RWPE2 (cell line): ENCODE results near the gene INPP5F.
A peak's percentile ranks its signal among the peaks of the same experiment; 100 is the strongest.

ENCODE experiments used
- ATAC-seq: fragments of 200-7000 bp; cut with Tn5 transposase; 3 replicates; pipeline ENCODE4 v1.9.1; 2021; ENCODE audit warnings: low read depth
- DNase-seq: peaks from one replicate; pipeline ENCODE4 v3.0.0-alpha.2; 2020; ENCODE audit warnings: low spot score
- H3K27ac ChIP-seq: fragments of 450-650 bp; 2 replicates; pipeline ENCODE4 v1.5.1; 2017; ENCODE audit warnings: mild to moderate bottlenecking; ENCODE audit not compliant: poor library complexity, severe bottlenecking
- H3K27me3 ChIP-seq: fragments of 250-450 bp; sonication (Bioruptor Pico); 2 replicates; pipeline ENCODE4 v1.5.1; 2021; ENCODE audit warnings: mild to moderate bottlenecking, moderate library complexity; ENCODE audit not compliant: insufficient read depth, poor library complexity, severe bottlenecking
- H3K36me3 ChIP-seq: fragments of 250-450 bp; sonication (Bioruptor Pico); 2 replicates; pipeline ENCODE4 v1.5.1; 2020; ENCODE audit warnings: low read depth, mild to moderate bottlenecking, moderate library complexity
- H3K4me1 ChIP-seq: fragments of 250-450 bp; sonication (Bioruptor Pico); 2 replicates; pipeline ENCODE4 v1.5.1; 2021; ENCODE audit warnings: mild to moderate bottlenecking, moderate library complexity; ENCODE audit not compliant: insufficient read depth, poor library complexity, severe bottlenecking
- H3K4me3 ChIP-seq: fragments of 250-450 bp; sonication (Bioruptor Pico); 2 replicates; pipeline ENCODE4 v1.5.1; 2021; ENCODE audit warnings: mild to moderate bottlenecking, moderate library complexity; ENCODE audit not compliant: severe bottlenecking
- H3K9me3 ChIP-seq: fragments of 250-450 bp; sonication (Bioruptor Pico); 2 replicates; pipeline ENCODE4 v1.5.1; 2021; ENCODE audit warnings: mild to moderate bottlenecking, moderate library complexity; ENCODE audit not compliant: severe bottlenecking
- TF ChIP-seq, protein P1 (sequence below): fragments of 450-650 bp; IDR thresholded peaks from one replicate; pipeline ENCODE4 v1.5.1; 2017; ENCODE audit warnings: mild to moderate bottlenecking, moderate library complexity; ENCODE audit not compliant: poor library complexity, severe bottlenecking

The INPP5F gene

GRCh38 chr10:119715628-119716505 lies 10.0 kb upstream of the INPP5F start:
- H3K4me1 ChIP-seq, result no peaks in the 10 kb centered on the region
- H3K36me3 ChIP-seq, result no peaks in the 10 kb centered on the region
- DNase-seq, result no peak
- no peak overlapping the region for H3K27ac ChIP-seq
- TF ChIP-seq, protein P1, sequence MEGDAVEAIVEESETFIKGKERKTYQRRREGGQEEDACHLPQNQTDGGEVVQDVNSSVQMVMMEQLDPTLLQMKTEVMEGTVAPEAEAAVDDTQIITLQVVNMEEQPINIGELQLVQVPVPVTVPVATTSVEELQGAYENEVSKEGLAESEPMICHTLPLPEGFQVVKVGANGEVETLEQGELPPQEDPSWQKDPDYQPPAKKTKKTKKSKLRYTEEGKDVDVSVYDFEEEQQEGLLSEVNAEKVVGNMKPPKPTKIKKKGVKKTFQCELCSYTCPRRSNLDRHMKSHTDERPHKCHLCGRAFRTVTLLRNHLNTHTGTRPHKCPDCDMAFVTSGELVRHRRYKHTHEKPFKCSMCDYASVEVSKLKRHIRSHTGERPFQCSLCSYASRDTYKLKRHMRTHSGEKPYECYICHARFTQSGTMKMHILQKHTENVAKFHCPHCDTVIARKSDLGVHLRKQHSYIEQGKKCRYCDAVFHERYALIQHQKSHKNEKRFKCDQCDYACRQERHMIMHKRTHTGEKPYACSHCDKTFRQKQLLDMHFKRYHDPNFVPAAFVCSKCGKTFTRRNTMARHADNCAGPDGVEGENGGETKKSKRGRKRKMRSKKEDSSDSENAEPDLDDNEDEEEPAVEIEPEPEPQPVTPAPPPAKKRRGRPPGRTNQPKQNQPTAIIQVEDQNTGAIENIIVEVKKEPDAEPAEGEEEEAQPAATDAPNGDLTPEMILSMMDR, result no peak
- H3K4me3 ChIP-seq, result no peak overlapping the region
- H3K27me3 ChIP-seq, result no peaks in the 10 kb centered on the region
- no peaks in the 10 kb centered on the region for H3K9me3 ChIP-seq
- no peak for ATAC-seq

DNA sequence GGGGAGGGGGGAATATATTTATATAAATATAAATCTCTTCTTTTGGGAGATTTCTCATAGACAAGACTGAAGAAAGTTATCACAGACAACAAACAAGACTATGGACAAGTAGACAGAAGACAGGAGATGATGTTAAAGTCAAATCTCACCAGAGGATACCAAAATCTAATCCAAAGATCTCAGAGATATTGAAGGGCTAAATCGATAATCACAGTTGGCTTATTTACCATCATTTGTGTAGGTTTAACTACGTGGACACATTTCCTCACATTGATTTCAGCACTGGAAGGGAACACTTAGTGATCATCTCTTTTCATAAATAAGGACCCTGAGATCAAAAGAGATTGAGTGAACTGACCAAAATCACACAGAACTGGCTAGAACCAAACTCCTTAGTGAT lies 2.7 kb upstream of the INPP5F start:
- TF ChIP-seq, protein P1, result no peak
- Histone ChIP-seq H3K4me1 (peaks cover 18% of the 10 kb centered on the region), H3K36me3 (no peaks in the 10 kb centered on the region)

GRCh38 chr10:119723624-119724023 lies 2.2 kb upstream of the INPP5F start:
- Histone ChIP-seq H3K27me3 (no peaks in the 10 kb centered on the region), H3K4me3 (no peak overlapping the region), H3K27ac (no peak overlapping the region), H3K9me3 (no peaks in the 10 kb centered on the region), H3K4me1 (peaks cover 18% of the 10 kb centered on the region), H3K36me3 (no peaks in the 10 kb centered on the region)
- DNase-seq, result no peak
- no peak for ATAC-seq
- TF ChIP-seq, protein P1, result no peak

More for the DNA sequence above, 2.7 kb upstream of the INPP5F start:
- ATAC-seq (no peak), DNase-seq (no peak)
- Histone ChIP-seq H3K4me3 (no peak overlapping the region), H3K27ac (no peak overlapping the region), H3K9me3 (no peaks in the 10 kb centered on the region), H3K27me3 (no peaks in the 10 kb centered on the region)

DNA sequence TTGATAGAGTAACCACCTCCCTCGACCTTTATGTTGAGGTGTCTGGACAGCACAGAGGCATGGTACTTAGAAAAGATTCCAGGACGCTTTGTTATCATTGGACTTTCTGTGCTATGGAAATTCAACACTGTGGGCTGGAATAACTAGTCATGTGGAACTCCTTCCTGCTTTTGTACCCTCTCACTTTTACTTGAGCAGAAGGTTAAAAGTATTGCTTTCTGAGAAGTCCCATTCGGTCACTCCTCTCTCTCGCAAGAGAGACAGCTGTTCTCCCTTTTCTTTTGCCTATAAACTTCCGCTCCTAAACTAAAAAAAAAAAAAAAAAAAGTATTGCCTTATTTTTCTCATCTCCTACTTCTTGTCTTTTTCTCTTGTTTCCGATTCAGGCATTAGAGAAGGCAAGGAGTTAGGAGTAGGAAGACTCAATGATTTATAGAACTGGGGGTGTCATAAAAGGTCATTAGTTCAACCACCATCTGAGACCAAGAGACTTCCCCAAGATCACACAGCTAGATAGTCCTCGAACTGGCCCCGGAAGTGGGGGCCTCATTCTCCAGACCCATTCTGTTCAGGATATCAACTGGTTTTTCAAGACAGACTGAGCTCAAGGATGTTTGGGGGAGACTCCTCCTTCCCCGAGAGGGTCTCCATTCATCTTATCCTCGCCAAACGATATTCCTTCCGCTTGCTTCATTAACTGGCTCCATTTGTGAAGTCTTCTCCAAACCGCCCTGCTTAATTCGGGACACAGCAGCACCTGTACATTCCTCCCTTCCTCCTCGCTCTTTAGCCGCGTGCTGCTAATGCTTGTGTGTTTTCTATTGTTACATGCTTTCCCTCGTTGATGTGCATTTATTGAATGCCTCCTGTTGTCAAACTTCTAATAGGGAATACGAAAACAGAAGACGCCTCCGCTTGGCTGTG lies 995 bp upstream of the INPP5F start:
- TF ChIP-seq, protein P1, result no peak
- DNase-seq (no peak), ATAC-seq (peak; percentile 2; the same call in 2 of the 3 replicates)
- peaks cover 18% of the 10 kb centered on the region for H3K4me1 ChIP-seq
- H3K27me3 ChIP-seq, result no peaks in the 10 kb centered on the region
- no peaks in the 10 kb centered on the region for H3K36me3 ChIP-seq
- peak overlapping the region; percentile 65 for H3K4me3 ChIP-seq
- H3K9me3 ChIP-seq, result no peaks in the 10 kb centered on the region
- peak overlapping the region; percentile 32 for H3K27ac ChIP-seq
